Endothelial cell of umbilical vein (primary cell): Measurements from ENCODE around the gene ERBB2. TPM values are rescaled to one million over a fixed set of nuclear protein-coding genes. Genes with fewer than 3 reads are reported as not detected.

Source experiments
- BruUV-seq: library from RNA; stranded (reverse); fragments of 400-500 nt; replicated peaks from 2 replicates; lab custom pipeline; 2021; lab: Mats Ljungman, UMichigan
- CTCF ChIA-PET: fragments of 300-600, 350-600 bp; sonication (Branson Sonifier 250); formaldehyde crosslinking; loops from one replicate; lab custom pipeline; 2021; ENCODE audit warnings: antibody characterized with exemption, inconsistent platforms; lab: Charles Lee
- POLR2A ChIA-PET: fragments of 300-600, 350-600 bp; sonication (Branson Sonifier 250); formaldehyde crosslinking; loops from one replicate; lab custom pipeline; 2021; ENCODE audit warnings: antibody characterized with exemption, inconsistent platforms; lab: Charles Lee
- DNase-seq: peaks from one replicate; pipeline ENCODE4 v3.0.0-alpha.2; 2011; ENCODE audit warnings: low read depth, low spot score
- FAIRE-seq: peaks from 2 replicates; lab custom pipeline; 2011; peaks lifted over from hg19 to GRCh38; lab: Jason Lieb, UNC
- H2AFZ ChIP-seq: 2 replicates; pipeline ENCODE4 v1.6.0; 2012; ENCODE audit warnings: low read depth, low read length, control low read depth, inconsistent platforms
- H3K27ac ChIP-seq: 2 replicates; pipeline ENCODE4 v1.5.1; 2011; ENCODE audit warnings: low read depth, mild to moderate bottlenecking, control low read depth, low read length, moderate library complexity; ENCODE audit not compliant: insufficient read depth
- H3K27me3 ChIP-seq, 2 experiments: 2 replicates each; pipeline versions ENCODE4 v1.6.0 to v1.6.1; 2011; ENCODE audit warnings: low read length in 2 of 2, mixed read lengths in 1 of 2; ENCODE audit not compliant: control insufficient read depth in 2 of 2, insufficient read depth in 2 of 2
- H3K36me3 ChIP-seq, 2 experiments: 2 replicates in 1 of 2; 3 replicates in 1 of 2; pipeline ENCODE4 v1.5.1; 2011; ENCODE audit warnings: low read length in 2 of 2, mild to moderate bottlenecking in 1 of 2, moderate library complexity in 1 of 2; ENCODE audit not compliant: control insufficient read depth in 2 of 2, insufficient read depth in 2 of 2; ENCODE audit errors: extremely low read depth in 1 of 2
- H3K4me1 ChIP-seq: 3 replicates; pipeline ENCODE4 v1.5.1; 2011; ENCODE audit warnings: mild to moderate bottlenecking, low read length; ENCODE audit not compliant: control insufficient read depth, insufficient read depth; ENCODE audit errors: extremely low read depth
- H3K4me2 ChIP-seq: 2 replicates; pipeline ENCODE4 v1.6.1; 2011; ENCODE audit warnings: low read length, control low read depth, mixed read lengths; ENCODE audit not compliant: insufficient read depth
- H3K4me3 ChIP-seq, 3 experiments: fragments of 200-600 bp in 1 of 3; sonication (generic), shearing (Covaris generic) in 1 of 3; replicated peaks in 1 of 3; 2 replicates each; pipeline ENCODE4 v1.5.1; 2011 to 2016; ENCODE audit warnings: control low read depth in 3 of 3, low read length in 3 of 3, mild to moderate bottlenecking in 2 of 3, inconsistent platforms in 1 of 3, low read depth in 1 of 3, moderate library complexity in 1 of 3; ENCODE audit not compliant: insufficient read depth in 1 of 3
- H3K79me2 ChIP-seq: 2 replicates; pipeline ENCODE4 v1.6.0; 2012; ENCODE audit warnings: low read length, inconsistent platforms; ENCODE audit not compliant: control insufficient read depth, insufficient read depth
- H3K9ac ChIP-seq: replicated peaks from 2 replicates; pipeline ENCODE3; 2011; ENCODE audit warnings: low read length, control low read depth; ENCODE audit not compliant: insufficient read depth; ENCODE audit errors: extremely low read depth
- H3K9me1 ChIP-seq: replicated peaks from 3 replicates; pipeline ENCODE4 v1.6.0; 2011; ENCODE audit warnings: mild to moderate bottlenecking, low read length; ENCODE audit not compliant: control insufficient read depth, insufficient read depth; ENCODE audit errors: extremely low read depth
- H3K9me3 ChIP-seq: replicated peaks from 2 replicates; pipeline ENCODE4 v1.5.1; 2012; ENCODE audit warnings: low read length, inconsistent platforms; ENCODE audit not compliant: control insufficient read depth, insufficient read depth
- H4K20me1 ChIP-seq: replicated peaks from 2 replicates; pipeline ENCODE3; 2011; ENCODE audit warnings: mild to moderate bottlenecking, low read length; ENCODE audit not compliant: control insufficient read depth, insufficient read depth; ENCODE audit errors: extremely low read depth
- EZH2 ChIP-seq: IDR thresholded peaks from 2 replicates; pipeline ENCODE4 v1.6.1; 2012; ENCODE audit warnings: borderline replicate concordance, low read depth, mild to moderate bottlenecking, moderate library complexity, low read length, inconsistent platforms; ENCODE audit not compliant: severe bottlenecking
- FOS ChIP-seq: IDR thresholded peaks from 2 replicates; pipeline ENCODE4 v1.6.1; 2011; ENCODE audit warnings: mild to moderate bottlenecking, low read length, moderate library complexity, borderline replicate concordance; ENCODE audit not compliant: insufficient read depth
- GATA2 ChIP-seq: IDR thresholded peaks from 2 replicates; pipeline ENCODE4 v1.7.0; 2011; ENCODE audit warnings: low read depth, mild to moderate bottlenecking, moderate library complexity, mixed read lengths, low read length; ENCODE audit not compliant: insufficient read length, insufficient read depth
- JUN ChIP-seq: IDR thresholded peaks from 2 replicates; pipeline ENCODE4 v1.6.1; 2011; ENCODE audit warnings: borderline replicate concordance, low read depth; ENCODE audit not compliant: insufficient read length, insufficient read depth
- MAX ChIP-seq: IDR thresholded peaks from 2 replicates; pipeline ENCODE4 v1.6.1; 2011; ENCODE audit not compliant: insufficient read depth, insufficient read length
- MYC ChIP-seq: IDR thresholded peaks from one replicate; pipeline ENCODE4 v1.6.1; 2011; ENCODE audit warnings: mild to moderate bottlenecking, low read depth, low read length
- POLR2A ChIP-seq: IDR thresholded peaks from 2 replicates; pipeline ENCODE4 v1.6.1; 2012; ENCODE audit warnings: low read depth, mild to moderate bottlenecking, control low read depth, low read length
- POLR2AphosphoS5 ChIP-seq: IDR thresholded peaks from 2 replicates; pipeline ENCODE4 v1.6.1; 2012; ENCODE audit warnings: low read depth, mild to moderate bottlenecking, control low read depth, low read length, moderate library complexity; ENCODE audit not compliant: insufficient read depth
- dilution Hi-C: fragments of 300-500 bp; cut with MboI; formaldehyde crosslinking; loops from one replicate; pipeline ENCODE4 v1.15.0; 2019; ENCODE audit warnings: low sequenced_read_pairs; ENCODE audit not compliant: extremely low pct_ligation_motif_present
- intact Hi-C: fragments of 100-400 bp; cut with micrococcal nuclease; formaldehyde crosslinking; loops from one replicate; pipeline ENCODE4 v1.10.0; 2022
- polyA plus RNA-seq, 4 experiments: library from polyadenylated mRNA; depleted of rRNA in 3 of 4; stranded (reverse) in 3 of 4; unstranded in 1 of 4; fragments of >200 nt; gene quantifications; 2 replicates each; pipeline versions ENCODE4 v1.2.1 to v1.2.3, GENCODE V29; 2011 to 2012; ENCODE audit warnings: missing spikeins in 1 of 4
- total RNA-seq: library from RNA; stranded (reverse); gene quantifications from 2 replicates; pipeline ENCODE4 v1.2.3, GENCODE V29; 2021
- TF ChIP-seq, protein P1 (sequence below), 2 donors: IDR thresholded peaks; 1 replicate in 1 of 2; 2 replicates in 1 of 2; pipeline ENCODE4 v1.5.1; 2011; ENCODE audit warnings: low read length in 2 of 2, mild to moderate bottlenecking in 2 of 2, moderate library complexity in 2 of 2, control low read depth in 1 of 2, inconsistent platforms in 1 of 2, low read depth in 1 of 2; ENCODE audit not compliant: insufficient read depth in 1 of 2; ENCODE audit errors: extremely low read depth in 1 of 2

ERBB2 gene
- total and polyA plus RNA-seq, 2 donors (not counting 3 experiments of a cell fraction or from before 2014, with no cell fraction given) = 20.6 to 32.9 TPM

DNA sequence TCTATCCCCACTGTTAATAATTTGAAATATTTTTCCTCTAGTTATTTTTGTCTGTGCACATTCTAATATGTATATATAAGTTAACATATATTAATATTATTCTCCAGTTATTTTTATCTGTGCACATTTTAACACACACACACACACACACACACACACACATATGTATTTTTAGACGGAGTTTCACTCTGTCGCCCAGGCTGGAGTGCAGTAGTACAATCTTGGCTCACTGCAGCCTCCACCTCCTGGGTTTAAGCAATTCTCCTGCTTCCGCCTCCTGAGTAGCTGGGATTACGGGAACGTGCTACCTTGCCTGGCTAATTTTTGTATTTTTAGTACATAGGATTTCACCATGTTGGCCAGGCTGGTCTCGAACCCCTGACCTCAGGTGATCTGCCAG, 17.8 kb downstream of the ERBB2 start:
- Histone ChIP-seq H3K9me3 (no peaks in the 10 kb centered on the region), H3K27ac (no peak overlapping the region), H3K9ac (no peak overlapping the region), H3K4me2 (no peak overlapping the region), H3K9me1 (no peaks in the 10 kb centered on the region), H3K4me1 (peaks cover 10% of the 10 kb centered on the region), H3K79me2 (no peaks in the 10 kb centered on the region), H3K4me3 (no peak overlapping the region), H2AFZ (no peak overlapping the region), H3K36me3 (peaks cover 0 to 3% of the 10 kb centered on the region in 2 experiments), H4K20me1 (no peaks in the 10 kb centered on the region), H3K27me3 (no peaks in the 10 kb centered on the region)
- BruUV-seq = no TSS peak
- CTCF ChIA-PET = interaction anchor here (1.5 kb wide), 1 partner anchor 49 kb away, joined by 3 read pairs; the partner anchor contains the start of gene PNMT
- FAIRE-seq (no peak), DNase-seq (no peak)
- dilution Hi-C loops = no loop called here
- TF ChIP-seq MAX = no peak
- TF ChIP-seq POLR2A = no peak
- no peak for TF ChIP-seq JUN
- TF ChIP-seq, protein P1, sequence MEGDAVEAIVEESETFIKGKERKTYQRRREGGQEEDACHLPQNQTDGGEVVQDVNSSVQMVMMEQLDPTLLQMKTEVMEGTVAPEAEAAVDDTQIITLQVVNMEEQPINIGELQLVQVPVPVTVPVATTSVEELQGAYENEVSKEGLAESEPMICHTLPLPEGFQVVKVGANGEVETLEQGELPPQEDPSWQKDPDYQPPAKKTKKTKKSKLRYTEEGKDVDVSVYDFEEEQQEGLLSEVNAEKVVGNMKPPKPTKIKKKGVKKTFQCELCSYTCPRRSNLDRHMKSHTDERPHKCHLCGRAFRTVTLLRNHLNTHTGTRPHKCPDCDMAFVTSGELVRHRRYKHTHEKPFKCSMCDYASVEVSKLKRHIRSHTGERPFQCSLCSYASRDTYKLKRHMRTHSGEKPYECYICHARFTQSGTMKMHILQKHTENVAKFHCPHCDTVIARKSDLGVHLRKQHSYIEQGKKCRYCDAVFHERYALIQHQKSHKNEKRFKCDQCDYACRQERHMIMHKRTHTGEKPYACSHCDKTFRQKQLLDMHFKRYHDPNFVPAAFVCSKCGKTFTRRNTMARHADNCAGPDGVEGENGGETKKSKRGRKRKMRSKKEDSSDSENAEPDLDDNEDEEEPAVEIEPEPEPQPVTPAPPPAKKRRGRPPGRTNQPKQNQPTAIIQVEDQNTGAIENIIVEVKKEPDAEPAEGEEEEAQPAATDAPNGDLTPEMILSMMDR (IDR thresholded peaks at IDR 0.05; ENCODE audit: extremely low read depth in 1 of 2, insufficient read depth in 1 of 2, low read depth in 1 of 2, low read length in 2 of 2) = no peak
- no peak for TF ChIP-seq GATA2
- no peak for TF ChIP-seq EZH2
- no peak for TF ChIP-seq POLR2AphosphoS5
- no peak for TF ChIP-seq MYC
- TF ChIP-seq FOS = no peak
- intact Hi-C loops = no loop called here
- POLR2A ChIA-PET = no interaction called here
